SU-DHL-6 (cell line): ENCODE data around the gene DCC.

Source experiments
- CTCF ChIP-seq: fragments of 200-600 bp; sonication (generic); IDR thresholded peaks from one replicate; pipeline ENCODE4 v1.5.1; 2017; ENCODE audit warnings: antibody characterized with exemption, mild to moderate bottlenecking, low read length, moderate library complexity; ENCODE audit not compliant: insufficient read depth, poor library complexity, severe bottlenecking
- EZH2phosphoT487 ChIP-seq: fragments of 200-600 bp; sonication (generic), shearing (Covaris generic); conservative IDR thresholded peaks from 2 replicates; pipeline ENCODE4 v1.6.1; 2018; ENCODE audit warnings: mild to moderate bottlenecking, antibody characterized with exemption, low read length, moderate library complexity, mixed read lengths

GRCh38 chr18:52426041-52426440, 86.0 kb downstream of the DCC start:
- TF ChIP-seq CTCF (no peak), EZH2phosphoT487 (no peak)
